Measurements from ENCODE around the gene OR52H1. TPM values are rescaled to one million over a fixed set of nuclear protein-coding genes. Genes with fewer than 3 reads are reported as not detected.

The OR52H1 gene
- total RNA-seq, 2 donors from 2014 or later = 0.23 TPM; not detected in 1

DNA sequence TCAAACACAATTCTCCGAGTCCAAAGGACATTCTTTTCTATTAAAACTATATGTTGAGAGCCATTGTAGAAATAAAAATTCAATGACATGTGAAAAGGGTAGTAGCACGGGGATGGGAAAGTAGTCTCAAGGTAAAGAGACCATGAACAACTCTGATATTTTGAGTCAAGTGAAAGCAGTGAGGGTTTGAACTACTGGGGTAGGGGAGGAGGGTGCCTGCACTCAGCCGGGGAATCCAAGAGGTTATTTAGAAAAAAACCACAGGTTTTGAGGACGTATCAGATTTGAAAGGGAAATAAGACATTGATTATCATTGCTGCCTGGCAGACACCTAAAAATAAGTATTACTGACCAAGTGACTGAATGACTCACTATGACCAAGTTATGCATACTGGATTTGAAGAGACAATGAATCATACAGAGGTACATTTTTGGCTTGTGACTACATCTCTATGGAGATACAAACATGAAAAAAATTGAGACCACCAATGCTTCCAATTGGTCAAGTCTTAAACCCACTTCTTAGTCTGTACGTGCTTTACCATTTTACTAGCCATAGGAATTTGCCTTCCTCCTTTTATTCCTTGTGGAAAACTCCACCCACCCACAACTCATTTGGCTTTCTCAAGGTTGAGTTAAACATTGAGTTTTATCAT is 2.2 kb upstream of the OR52H1 start:
- H3K36me3 Mint-ChIP-seq = no peaks in the 10 kb centered on the region
- no peak for DNase-seq (ENCODE audit: low spot score in 2 of 2)

DNA sequence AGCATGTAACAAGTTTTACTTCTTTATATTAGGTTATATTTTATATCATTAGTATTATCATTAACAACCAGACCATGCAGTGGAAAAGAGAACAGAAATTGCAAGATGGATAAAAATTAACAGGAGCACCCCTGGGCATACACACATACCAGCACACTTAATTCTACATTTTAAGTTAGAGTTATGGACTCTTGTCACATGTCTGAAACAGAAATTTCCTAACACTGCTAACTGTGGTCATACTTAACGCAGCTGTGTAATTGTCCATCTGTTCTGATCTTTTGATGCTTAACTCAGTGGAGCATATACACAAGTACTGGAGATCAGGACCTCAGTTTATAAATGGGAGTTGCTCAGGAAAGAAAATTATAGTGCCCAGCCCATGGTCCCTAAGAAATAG is 358 bp downstream of the OR52H1 start:
- ATAC-seq = no peak
- no peaks in the 10 kb centered on the region for H3K9me3 Mint-ChIP-seq
- no peak for DNase-seq (ENCODE audit: low spot score in 2 of 2)
- H3K36me3 Mint-ChIP-seq = no peaks in the 10 kb centered on the region
- no peak overlapping the region for H3K27ac Mint-ChIP-seq

More for the DNA sequence above, 2.2 kb upstream of the OR52H1 start:
- peak overlapping the region in 1 of 2 donors; percentile 40 for H3K27ac Mint-ChIP-seq
- ATAC-seq = peak; percentile 30 to 46
- no peaks in the 10 kb centered on the region for H3K9me3 Mint-ChIP-seq

DNA sequence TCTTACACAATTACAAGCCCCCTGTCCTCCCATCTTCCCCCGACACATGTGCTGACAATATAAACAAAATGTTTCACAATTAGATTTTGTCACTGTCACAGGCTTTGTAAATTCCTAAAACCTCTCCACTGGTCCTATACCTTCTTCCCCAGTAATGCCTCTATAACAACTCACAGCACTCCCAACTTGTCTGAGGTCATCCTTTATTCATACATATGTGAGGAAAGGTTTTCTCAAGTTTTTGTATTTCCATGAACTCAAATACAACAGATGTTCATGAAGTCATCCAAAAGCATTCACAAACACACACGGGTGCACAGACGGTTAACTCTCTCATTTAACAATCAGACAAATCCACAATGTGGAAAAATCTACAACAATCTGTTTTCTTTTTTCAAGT is 1.9 kb downstream of the OR52H1 start:
- ATAC-seq = no peak
- Mint-ChIP-seq H3K9me3 (no peaks in the 10 kb centered on the region), H3K36me3 (no peaks in the 10 kb centered on the region), H3K27ac (no peak overlapping the region)
- DNase-seq (ENCODE audit: low spot score in 2 of 2) = no peak

DNA sequence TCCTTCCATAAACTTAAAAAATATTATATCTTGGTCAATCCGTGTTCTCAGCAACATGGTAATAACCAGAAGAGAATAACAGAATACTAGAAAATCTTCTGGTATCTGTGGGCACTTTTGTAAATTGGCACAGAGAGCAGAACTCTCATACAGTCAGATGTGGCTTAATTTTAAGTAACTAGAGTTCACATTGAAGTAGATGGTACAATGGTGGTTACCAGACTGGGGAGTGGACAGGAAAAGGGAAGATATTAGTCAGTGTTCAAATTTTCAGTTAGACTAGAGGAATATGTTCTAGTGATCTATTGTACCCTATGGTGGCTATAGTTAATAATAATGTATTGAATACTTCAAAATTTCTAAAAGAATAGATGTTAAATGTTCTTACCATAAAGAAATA is 6.9 kb downstream of the OR52H1 start:
- H3K36me3 Mint-ChIP-seq = peaks cover 0 to 10% of the 10 kb centered on the region in 2 donors
- DNase-seq (ENCODE audit: low spot score in 2 of 2) (no peak), ATAC-seq (no peak)
- H3K27ac Mint-ChIP-seq = no peak overlapping the region
- H3K9me3 Mint-ChIP-seq = peaks cover 0 to 5% of the 10 kb centered on the region in 2 donors

DNA sequence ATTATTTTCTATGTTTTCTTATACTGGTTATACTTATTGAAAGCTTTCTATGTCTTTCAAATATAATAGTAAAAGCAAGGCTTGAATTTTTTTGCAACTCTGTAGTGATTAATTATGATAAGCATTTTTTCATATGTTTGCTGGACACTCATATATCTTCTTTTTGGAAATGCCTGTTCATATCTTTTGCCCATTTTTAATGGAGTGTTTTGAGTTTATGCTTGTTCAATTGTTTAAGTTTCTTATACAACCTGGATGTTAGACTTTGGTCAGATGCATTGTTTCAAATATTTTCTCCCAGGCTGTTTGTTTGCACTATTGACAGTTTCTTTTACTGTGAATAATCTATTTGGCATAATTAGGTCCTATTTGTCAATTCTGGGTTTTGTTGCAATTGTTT is 11.9 kb downstream of the OR52H1 start:
- Mint-ChIP-seq H3K9me3 (peaks cover 0 to 5% of the 10 kb centered on the region in 2 donors), H3K27ac (no peak overlapping the region), H3K36me3 (peaks cover 0 to 10% of the 10 kb centered on the region in 2 donors)
- ATAC-seq = no peak
- DNase-seq (ENCODE audit: low spot score in 2 of 2) = no peak

DNA sequence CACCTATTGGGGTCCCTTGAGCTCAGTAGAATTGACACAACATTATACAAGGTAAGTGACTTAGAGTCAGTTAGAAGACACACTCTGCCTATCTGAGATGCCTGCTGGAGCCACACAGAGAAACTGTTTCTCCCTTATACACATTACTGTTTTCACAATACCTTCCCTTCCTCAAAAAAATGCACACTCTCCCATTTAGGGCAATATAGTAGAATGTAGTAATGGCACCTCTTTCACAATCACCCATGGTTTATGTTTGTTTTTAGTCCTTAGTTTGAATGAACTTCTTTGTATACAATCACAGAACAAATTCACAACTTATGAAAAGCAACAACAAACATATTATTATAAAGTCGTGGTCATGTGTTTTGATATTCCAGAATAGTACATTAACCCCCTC is 14.3 kb downstream of the OR52H1 start:
- no peak for ATAC-seq
- H3K9me3 Mint-ChIP-seq = peaks cover 0 to 5% of the 10 kb centered on the region in 2 donors
- no peak for DNase-seq (ENCODE audit: low spot score in 2 of 2)
- no peak overlapping the region for H3K27ac Mint-ChIP-seq
- H3K36me3 Mint-ChIP-seq = peaks cover 0 to 10% of the 10 kb centered on the region in 2 donors

DNA sequence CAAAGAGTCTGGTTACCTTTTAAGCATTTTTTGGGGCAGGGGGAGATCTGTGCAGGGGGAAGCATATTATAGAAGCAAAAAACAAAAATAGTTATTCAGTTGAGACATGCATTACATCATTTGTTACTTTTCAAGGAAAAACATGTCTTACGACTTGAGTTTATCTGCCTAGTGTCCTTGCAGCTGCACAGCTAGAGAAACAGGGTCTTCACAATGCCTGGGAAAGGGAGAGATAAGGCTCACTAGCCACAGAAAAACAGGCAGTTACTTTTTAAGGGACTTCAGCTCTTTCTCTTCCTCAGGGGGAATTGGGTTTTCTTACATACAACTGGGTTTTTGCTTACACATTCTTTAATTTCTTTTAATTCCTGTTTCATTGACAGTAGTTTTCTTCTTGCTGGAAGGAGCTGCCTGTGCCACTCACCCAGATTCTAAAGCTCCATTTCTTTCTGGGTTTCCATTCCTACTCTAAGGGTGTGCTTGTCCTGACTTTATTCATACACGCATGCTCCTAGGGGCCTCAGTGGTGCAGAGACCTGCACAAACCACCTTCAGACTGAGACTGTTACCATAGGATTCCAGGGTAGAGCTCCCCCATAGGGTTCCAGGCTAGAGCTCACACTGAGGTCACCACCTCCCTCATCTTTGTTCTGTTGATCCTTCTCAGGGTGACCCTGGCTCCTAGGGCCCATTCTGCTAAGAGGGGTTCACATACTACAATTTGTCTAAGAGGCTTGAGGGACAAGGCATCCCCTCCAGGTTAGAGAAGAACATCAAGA is 17.1 kb downstream of the OR52H1 start:
- Mint-ChIP-seq H3K9me3 (no peaks in the 10 kb centered on the region), H3K27ac (no peak overlapping the region), H3K36me3 (no peaks in the 10 kb centered on the region)
- DNase-seq (ENCODE audit: low spot score in 2 of 2) = no peak
- ATAC-seq = no peak

DNA sequence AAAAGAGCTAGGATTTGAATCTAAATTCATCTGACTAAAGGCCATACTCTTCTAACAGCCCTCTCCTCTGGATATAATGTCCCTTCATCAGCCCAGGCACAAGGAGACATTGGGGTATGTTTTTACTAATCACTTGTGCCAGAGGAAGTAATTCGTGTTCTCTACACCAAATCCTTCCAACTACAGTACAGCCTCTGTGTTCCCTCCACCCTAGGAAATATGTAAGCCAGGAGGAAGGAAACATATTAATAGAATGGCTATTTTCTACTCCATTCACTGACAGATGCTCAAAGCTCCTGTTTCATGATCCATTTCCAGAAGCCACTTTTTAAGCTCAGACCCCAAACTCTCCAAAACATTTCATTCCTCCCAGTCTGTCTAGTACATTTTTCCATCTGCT is 19.8 kb downstream of the OR52H1 start:
- DNase-seq (ENCODE audit: low spot score in 2 of 2) = no peak
- H3K36me3 Mint-ChIP-seq = no peaks in the 10 kb centered on the region

DNA sequence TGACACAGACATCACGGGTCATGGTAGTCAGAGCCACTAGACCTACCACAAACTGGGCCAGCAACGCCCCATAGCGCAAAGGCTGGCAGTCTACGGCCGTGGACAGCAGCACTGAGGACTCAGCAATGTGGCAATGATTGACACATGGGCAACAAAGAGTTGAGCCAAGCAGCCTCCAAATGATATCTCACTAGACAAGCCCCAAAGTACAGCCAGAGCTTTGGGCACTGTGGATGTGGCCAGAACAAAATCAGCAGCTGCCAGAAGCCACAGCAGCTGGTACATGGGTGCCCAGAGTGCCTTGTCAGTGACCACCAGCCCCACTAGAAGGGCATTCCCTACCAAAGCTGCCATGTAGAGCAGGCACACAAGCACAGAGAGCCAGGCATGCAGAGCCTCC is 20.6 kb downstream of the OR52H1 start:
- no peak for DNase-seq (ENCODE audit: low spot score in 2 of 2)
- Mint-ChIP-seq H3K27ac (no peak overlapping the region), H3K36me3 (no peaks in the 10 kb centered on the region), H3K9me3 (no peaks in the 10 kb centered on the region)
- ATAC-seq = no peak

More for the DNA sequence above, 19.8 kb downstream of the OR52H1 start:
- no peak overlapping the region for H3K27ac Mint-ChIP-seq
- no peaks in the 10 kb centered on the region for H3K9me3 Mint-ChIP-seq
- ATAC-seq = no peak

DNA sequence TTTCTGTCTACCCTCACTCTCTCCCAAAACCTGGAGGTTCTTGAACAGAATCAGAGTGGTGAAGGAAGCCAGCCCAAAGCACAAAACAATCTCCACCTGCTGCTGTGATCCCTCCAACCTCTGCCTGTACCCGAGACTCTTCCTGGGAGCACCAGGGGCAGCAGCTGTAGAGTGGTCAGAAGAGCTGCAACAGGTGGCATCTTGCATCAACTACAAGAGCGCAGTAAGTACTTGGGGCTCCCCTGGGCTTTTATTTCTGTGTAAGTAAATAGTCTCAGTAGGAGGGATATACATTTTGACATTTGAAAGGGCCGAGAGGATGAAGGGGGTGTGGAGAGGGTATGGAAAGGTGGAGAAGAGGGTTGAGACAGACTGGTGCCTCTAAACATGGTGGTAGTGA is 23.6 kb downstream of the OR52H1 start:
- DNase-seq (ENCODE audit: low spot score in 2 of 2) (no peak), ATAC-seq (no peak)
- H3K36me3 Mint-ChIP-seq = no peaks in the 10 kb centered on the region
- no peaks in the 10 kb centered on the region for H3K9me3 Mint-ChIP-seq
- H3K27ac Mint-ChIP-seq = no peak overlapping the region

DNA sequence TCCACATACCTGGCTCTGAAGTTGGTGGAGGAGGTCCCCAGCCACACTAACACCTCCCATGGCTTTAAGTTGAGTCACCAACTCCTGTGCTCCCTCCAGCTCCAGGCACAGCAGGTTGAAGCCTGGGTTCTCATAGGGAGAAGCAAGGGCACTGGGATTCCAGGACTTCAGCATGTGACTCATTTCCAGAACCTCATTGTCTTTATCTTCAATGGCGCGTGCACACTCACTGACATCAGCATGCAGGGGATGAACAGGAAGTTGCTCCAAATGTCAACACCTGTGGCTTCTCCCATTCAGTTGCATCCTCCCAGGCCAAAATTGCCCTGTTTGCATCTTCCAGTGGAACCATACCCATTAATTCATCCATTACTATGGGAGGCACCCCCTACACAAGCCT is 26.0 kb downstream of the OR52H1 start:
- Mint-ChIP-seq H3K9me3 (no peaks in the 10 kb centered on the region), H3K36me3 (no peaks in the 10 kb centered on the region), H3K27ac (no peak overlapping the region)
- ATAC-seq (no peak), DNase-seq (ENCODE audit: low spot score in 2 of 2) (no peak)

DNA sequence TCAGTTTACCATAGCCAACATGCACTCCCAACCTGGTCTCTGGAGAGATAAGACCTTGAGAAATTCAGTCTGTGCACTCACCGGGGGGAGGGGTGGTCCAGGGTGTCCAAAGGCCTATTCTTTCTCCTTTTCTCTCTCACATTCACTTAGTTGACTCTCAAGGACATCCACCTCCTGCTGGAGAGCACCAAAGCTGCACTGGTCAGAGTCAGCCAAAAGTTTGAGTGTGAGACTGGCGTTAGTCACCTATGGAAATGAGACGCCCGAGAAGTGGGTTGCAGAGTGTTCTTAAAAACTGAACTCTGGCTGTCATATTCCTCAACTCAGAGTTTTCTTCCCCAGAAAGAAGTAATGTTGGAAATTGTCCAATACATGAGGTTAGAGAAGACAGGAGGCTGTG is 26.8 kb downstream of the OR52H1 start:
- no peaks in the 10 kb centered on the region for H3K9me3 Mint-ChIP-seq
- ATAC-seq (no peak), DNase-seq (ENCODE audit: low spot score in 2 of 2) (no peak)
- no peaks in the 10 kb centered on the region for H3K36me3 Mint-ChIP-seq
- no peak overlapping the region for H3K27ac Mint-ChIP-seq

DNA sequence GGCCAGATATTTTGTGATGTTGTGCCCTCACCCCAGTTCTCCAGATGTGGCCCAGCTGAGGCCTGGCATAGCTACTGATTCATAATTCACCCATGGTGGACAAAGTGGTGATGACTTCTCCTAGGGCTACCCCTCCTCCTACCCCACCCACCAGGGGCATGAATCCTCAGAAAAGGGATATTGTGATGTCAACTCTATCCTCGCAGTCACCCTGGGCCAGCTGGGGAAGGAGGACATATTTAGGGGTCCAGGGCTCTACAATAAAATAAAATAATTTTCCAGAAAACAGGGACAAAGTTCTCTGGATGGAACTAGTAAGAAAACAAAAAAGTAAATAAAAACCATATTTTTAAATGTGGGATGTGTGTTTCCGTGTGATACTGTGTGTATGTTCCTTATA is 31.7 kb downstream of the OR52H1 start, which contains the start of gene UBQLNL:
TSS of gene UBQLNL (minus strand) at position 101 of the 400 bp plus-strand sequence. CDS start 258 bp downstream, outside the sequence.
- no peak within 1 kb of the TSS for H3K27ac Mint-ChIP-seq
- no peak for ATAC-seq

DNA sequence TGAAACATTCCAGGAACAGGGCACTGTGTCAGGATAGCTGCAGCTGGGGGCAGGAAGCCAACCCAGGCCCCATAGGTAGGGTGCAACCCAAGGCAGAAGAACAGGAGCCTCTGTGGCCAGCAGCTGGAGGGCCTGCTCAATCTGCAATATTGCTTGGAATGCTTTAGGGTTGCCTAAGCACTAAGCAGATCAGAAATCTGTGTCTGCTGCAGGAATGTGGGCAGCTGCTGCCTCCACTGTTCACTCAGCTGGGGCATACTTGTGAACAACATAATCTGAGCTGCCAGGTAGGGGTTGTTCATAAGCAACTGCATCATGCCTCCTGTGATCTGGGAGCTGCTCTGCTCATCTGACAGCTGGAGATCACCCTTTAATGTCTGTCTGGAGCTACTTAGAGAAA is 33.5 kb downstream of the OR52H1 start:
- ATAC-seq = no peak
- DNase-seq (ENCODE audit: low spot score in 2 of 2) = no peak
- Mint-ChIP-seq H3K9me3 (no peaks in the 10 kb centered on the region), H3K27ac (no peak overlapping the region), H3K36me3 (no peaks in the 10 kb centered on the region)

More for the DNA sequence above, 31.7 kb downstream of the OR52H1 start, which contains the start of gene UBQLNL:
- no peaks in the 10 kb centered on the region for H3K36me3 Mint-ChIP-seq
- DNase-seq (ENCODE audit: low spot score in 2 of 2) = no peak
- H3K9me3 Mint-ChIP-seq = no peaks in the 10 kb centered on the region

DNA sequence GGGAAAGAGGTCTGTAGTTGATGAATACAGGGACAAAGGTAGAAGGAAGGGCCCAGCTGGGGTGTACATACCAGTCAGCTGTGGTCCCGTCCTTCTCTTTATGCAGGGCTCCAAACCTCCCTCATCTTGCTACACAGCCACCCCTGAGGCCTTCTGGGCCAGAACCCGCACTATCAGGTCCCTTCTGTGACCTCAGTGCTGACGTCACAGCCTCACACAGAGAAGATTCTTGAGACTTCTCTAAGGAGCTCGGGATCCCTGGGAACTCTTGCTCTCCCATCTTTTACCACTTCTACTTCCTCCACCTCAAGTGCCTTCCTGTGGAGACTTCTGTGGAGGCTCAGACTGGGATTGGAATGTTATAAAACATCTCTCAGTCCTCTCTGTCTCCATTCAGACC is 38.5 kb downstream of the OR52H1 start, which contains the start of gene UBQLN3:
TSS of gene UBQLN3 (minus strand) at position 155 of the 400 bp plus-strand sequence. CDS start 399 bp downstream, outside the sequence.
- DNase-seq (ENCODE audit: low spot score in 2 of 2) (no peak), ATAC-seq (no peak)
- no peak within 1 kb of the TSS for H3K27ac Mint-ChIP-seq
- H3K36me3 Mint-ChIP-seq = no peaks in the 10 kb centered on the region
- no peaks in the 10 kb centered on the region for H3K9me3 Mint-ChIP-seq

DNA sequence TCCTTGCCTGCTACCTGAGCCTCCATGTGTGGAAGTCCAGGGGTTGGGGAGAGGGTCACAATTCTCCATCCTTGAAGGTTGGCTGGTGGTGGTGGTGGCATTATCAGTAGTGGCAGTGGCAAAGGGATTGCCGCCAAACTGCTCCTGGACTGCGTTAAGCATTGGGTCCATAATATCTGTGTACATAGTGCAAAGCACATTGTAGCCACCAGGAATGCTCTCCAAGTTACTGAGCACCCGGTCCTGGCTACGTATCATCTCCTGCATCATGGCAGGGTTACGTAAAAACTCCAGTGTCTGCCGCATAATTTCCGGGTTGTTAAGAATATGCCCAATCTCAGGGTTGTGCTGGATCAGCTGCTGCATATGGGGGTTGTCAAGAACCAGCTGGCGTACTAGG is 39.7 kb downstream of the OR52H1 start:
- Mint-ChIP-seq H3K27ac (no peak overlapping the region), H3K36me3 (no peaks in the 10 kb centered on the region), H3K9me3 (no peaks in the 10 kb centered on the region)
- ATAC-seq = no peak
- no peak for DNase-seq (ENCODE audit: low spot score in 2 of 2)

DNA sequence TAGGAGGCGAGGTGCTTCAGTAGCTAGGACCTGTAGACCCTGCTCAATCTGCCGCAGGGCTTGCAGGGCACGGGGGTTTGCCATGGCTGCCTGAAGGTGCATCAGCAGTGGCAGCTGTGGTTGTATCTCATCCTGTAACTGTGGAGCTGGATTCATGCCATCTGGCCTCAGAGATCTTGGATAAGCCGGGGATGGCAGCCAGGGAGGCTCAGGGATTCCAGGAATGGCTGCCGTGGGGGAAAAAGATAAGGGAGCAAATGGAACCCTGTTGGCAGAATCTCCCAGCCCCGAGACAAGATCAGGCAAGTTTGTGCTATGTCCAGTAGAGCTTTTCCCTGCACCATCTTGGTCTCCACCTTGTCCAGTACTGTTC is 40.4 kb downstream of the OR52H1 start:
- Mint-ChIP-seq H3K27ac (no peak overlapping the region), H3K36me3 (no peaks in the 10 kb centered on the region), H3K9me3 (no peaks in the 10 kb centered on the region)
- DNase-seq (ENCODE audit: low spot score in 2 of 2) (no peak), ATAC-seq (no peak)

All from activated naive CD4-positive, alpha-beta T cell treated with anti-CD3 and anti-CD28 coated beads, Interleukin-2, amount 50 U/mL, for 72 hours (primary cell).